Activated CD4-positive, CD25-positive, alpha-beta regulatory T cell treated with anti-CD3 and anti-CD28 coated beads, Interleukin-2, amount 50 U/mL, for 24 hours (primary cell): ENCODE data around the gene ATP10A.

Experiments used
- ATAC-seq, 2 donors: fragments of 150-1000 bp; cut with Tn5 transposase; one replicate each; pipeline ENCODE4 v1.10.0; 2021; ENCODE audit warnings: mild to moderate bottlenecking in 1 of 2, moderate library complexity in 1 of 2

Gene ATP10A

DNA sequence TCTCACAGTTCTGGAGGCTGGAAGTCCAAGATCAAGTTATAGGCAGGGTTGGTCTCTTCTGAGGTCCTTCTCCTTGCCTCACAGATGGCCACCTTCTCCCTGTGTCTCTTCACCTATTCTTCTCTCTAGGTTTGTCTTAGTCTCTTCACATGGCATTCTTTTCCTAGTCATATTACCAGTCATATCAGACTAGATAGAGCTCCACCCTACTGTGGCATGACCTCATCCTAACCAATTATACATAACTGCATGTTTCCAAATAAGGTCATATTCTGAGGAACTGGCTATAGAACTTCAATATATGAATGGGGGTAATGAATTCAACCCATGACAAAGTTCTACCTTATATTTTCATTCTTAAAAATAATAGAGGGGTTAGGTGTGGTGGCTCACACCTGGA, 227.9 kb downstream of the ATP10A start:
- ATAC-seq: no peak

GRCh38 chr15:25633862-25634261, 229.3 kb downstream of the ATP10A start:
- no peak for ATAC-seq

DNA sequence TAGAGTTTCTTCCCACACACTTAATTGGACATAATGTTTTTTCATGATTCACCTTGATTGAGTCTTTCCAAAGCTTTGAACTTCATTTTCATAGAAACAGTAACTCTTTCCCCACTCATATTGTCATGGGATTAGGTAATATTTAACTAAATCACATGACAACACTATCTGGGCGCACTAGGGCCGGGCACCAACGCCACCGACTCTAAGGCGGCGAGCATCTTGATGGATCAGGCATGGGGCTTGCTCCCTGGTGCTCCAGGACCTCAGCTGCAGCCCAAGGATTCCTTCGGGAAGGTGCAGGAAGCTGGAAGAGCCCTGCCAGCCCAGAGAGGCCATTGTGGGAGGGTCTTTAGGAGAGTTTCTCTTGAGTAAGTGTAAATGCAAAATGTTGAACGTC, 231.2 kb downstream of the ATP10A start:
- ATAC-seq: no peak
